ENCODE measurements around the gene ALOX5AP.

DNA sequence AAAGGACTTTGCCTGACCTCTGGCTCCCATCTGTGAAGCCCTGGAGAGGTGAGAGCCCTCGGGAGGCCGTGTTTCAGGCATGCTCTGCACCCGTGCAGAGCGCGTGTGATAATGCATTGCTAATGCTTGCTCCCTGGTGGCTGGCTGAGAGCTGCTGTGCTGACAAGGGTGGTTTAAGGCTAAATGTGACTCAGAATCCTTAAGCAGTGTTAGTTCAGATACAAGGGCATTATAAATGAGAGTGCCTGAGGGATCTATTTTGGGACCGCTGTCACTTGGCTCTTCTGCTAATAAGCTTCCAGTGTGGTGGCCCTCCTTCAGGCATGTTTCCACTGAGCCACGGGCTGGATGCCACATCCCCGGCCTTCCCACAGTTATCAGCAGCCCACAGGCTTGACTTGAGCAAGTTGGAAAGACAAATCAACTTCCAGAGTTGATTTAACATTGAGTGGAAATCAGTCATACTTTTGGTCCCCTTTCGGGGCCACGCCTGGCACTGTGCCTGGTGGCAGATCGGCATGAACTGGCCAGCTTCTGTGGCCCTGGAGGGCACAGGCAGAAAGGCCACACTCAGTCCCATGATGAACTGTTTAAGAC is 17.0 kb downstream of the ALOX5AP start:
- TF ChIP-seq EZH2 (IDR thresholded peaks at IDR 0.05) (no peak), CTCF (IDR thresholded peaks at IDR 0.05) (no peak)
